Epithelial cell of proximal tubule (primary cell): ENCODE measurements around the gene CST2. TPM values are rescaled to one million over a fixed set of nuclear protein-coding genes. Genes with fewer than 3 reads are reported as not detected.
"Not testable (repeated sequence)": the region's sequence is repeated elsewhere in the genome, so short reads cannot be mapped to it uniquely, and the experiment has no call there.

Experiments used
- DNase-seq: peaks from one replicate; pipeline ENCODE4 v3.0.0-alpha.2; 2011; ENCODE audit warnings: low read depth
- H3K4me3 ChIP-seq: 2 replicates; pipeline ENCODE4 v1.5.1; 2011; ENCODE audit warnings: low read depth, mild to moderate bottlenecking, low read length
- CTCF ChIP-seq: conservative IDR thresholded peaks from 2 replicates; pipeline ENCODE4 v1.5.1; 2012; ENCODE audit warnings: low read depth, mild to moderate bottlenecking, low read length
- total RNA-seq: library from RNA; depleted of rRNA; stranded (reverse); fragments of >200 nt; gene quantifications from 2 replicates; pipeline ENCODE4 v1.2.3, GENCODE V29; 2015

Gene CST2
- total RNA-seq, 1 donor from 2014 or later: not detected

- no peak for DNase-seq
- no peak overlapping the region for H3K4me3 ChIP-seq
- no peak for TF ChIP-seq CTCF
These were observed 25.7 kb downstream of the CST2 start for GRCh38 chr20:23800865-23801264.

GRCh38 chr20:23799216-23799847 lies 27.2 kb downstream of the CST2 start:
- DNase-seq, H3K4me3 ChIP-seq: not testable (repeated sequence)
- TF ChIP-seq CTCF: peak; percentile 61

- no peak for DNase-seq
- H3K4me3 ChIP-seq: no peak overlapping the region
- TF ChIP-seq CTCF: no peak
These were observed 31.0 kb downstream of the CST2 start for GRCh38 chr20:23795526-23795925.

GRCh38 chr20:23794841-23795240 lies 31.7 kb downstream of the CST2 start:
- no peak overlapping the region for H3K4me3 ChIP-seq
- no peak for TF ChIP-seq CTCF
- no peak for DNase-seq

GRCh38 chr20:23794065-23794464 lies 32.5 kb downstream of the CST2 start:
- TF ChIP-seq CTCF: no peak
- DNase-seq: no peak
- H3K4me3 ChIP-seq: no peak overlapping the region

- no peak for TF ChIP-seq CTCF
- DNase-seq: no peak
- no peak overlapping the region for H3K4me3 ChIP-seq
These were observed 43.1 kb downstream of the CST2 start for GRCh38 chr20:23783447-23783846.

- no peak overlapping the region for H3K4me3 ChIP-seq
- TF ChIP-seq CTCF: peak; percentile 66
- no peak for DNase-seq
These were observed 44.1 kb downstream of the CST2 start for GRCh38 chr20:23782366-23782983.

GRCh38 chr20:23778676-23779075 lies 47.9 kb downstream of the CST2 start:
- DNase-seq, H3K4me3 ChIP-seq: not testable (repeated sequence)

- DNase-seq, H3K4me3 ChIP-seq: not testable (repeated sequence)
These were observed 49.1 kb downstream of the CST2 start for GRCh38 chr20:23777380-23777779.
